H9 (cell line): ENCODE data around the gene VANGL2. TPM values are rescaled to one million over a fixed set of nuclear protein-coding genes. Genes with fewer than 3 reads are reported as not detected.

ENCODE experiments used
- DNase-seq: peaks from one replicate; pipeline ENCODE4 v3.0.0-alpha.2; 2017
- H2AFZ ChIP-seq: one replicate; pipeline ENCODE4 v1.6.1; 2013; ENCODE audit warnings: mild to moderate bottlenecking, low read length, control low read depth, moderate library complexity
- H2AK5ac ChIP-seq: 2 replicates; pipeline ENCODE4 v1.6.1; 2013; ENCODE audit warnings: low read length, control low read depth, mixed read lengths; ENCODE audit not compliant: insufficient read length
- H2BK120ac ChIP-seq: one replicate; pipeline ENCODE4 v1.6.1; 2013; ENCODE audit warnings: low read depth, mild to moderate bottlenecking, low read length, control low read depth, inconsistent platforms; ENCODE audit not compliant: poor library complexity, severe bottlenecking
- H2BK12ac ChIP-seq: 2 replicates; pipeline ENCODE4 v1.6.1; 2013; ENCODE audit warnings: low read length, control low read depth, mixed read lengths, low read depth; ENCODE audit not compliant: insufficient read length
- H2BK15ac ChIP-seq: 2 replicates; pipeline ENCODE4 v1.6.1; 2013; ENCODE audit warnings: low read depth, low read length, control low read depth
- H2BK20ac ChIP-seq: one replicate; pipeline ENCODE4 v1.6.1; 2013; ENCODE audit warnings: low read depth, mild to moderate bottlenecking, low read length, control low read depth, inconsistent platforms; ENCODE audit not compliant: poor library complexity, severe bottlenecking
- H2BK5ac ChIP-seq: 2 replicates; pipeline ENCODE4 v1.6.1; 2013; ENCODE audit warnings: low read length, control low read depth, mixed read lengths; ENCODE audit not compliant: insufficient read length
- H3K14ac ChIP-seq: 2 replicates; pipeline ENCODE4 v1.6.1; 2013; ENCODE audit warnings: low read length, control low read depth; ENCODE audit not compliant: insufficient read depth
- H3K18ac ChIP-seq: 2 replicates; pipeline ENCODE4 v1.6.1; 2013; ENCODE audit warnings: low read depth, mild to moderate bottlenecking, mixed read lengths, low read length, control low read depth; ENCODE audit not compliant: insufficient read length
- H3K23ac ChIP-seq: 2 replicates; pipeline ENCODE4 v1.6.1; 2013; ENCODE audit warnings: low read length, control low read depth, mixed read lengths, low read depth; ENCODE audit not compliant: insufficient read length
- H3K23me2 ChIP-seq: 2 replicates; pipeline ENCODE4 v1.6.1; 2013; ENCODE audit warnings: low read depth, mild to moderate bottlenecking, mixed read lengths, low read length, control low read depth; ENCODE audit not compliant: insufficient read length, poor library complexity, severe bottlenecking
- H3K27ac ChIP-seq: 2 replicates; pipeline ENCODE4 v1.5.1; 2013; ENCODE audit warnings: low read length, control low read depth, mixed read lengths, low read depth; ENCODE audit not compliant: insufficient read length
- H3K27me3 ChIP-seq: 2 replicates; pipeline ENCODE4 v1.6.1; 2013; ENCODE audit warnings: low read length, control low read depth, inconsistent platforms; ENCODE audit not compliant: insufficient read depth
- H3K4ac ChIP-seq: 2 replicates; pipeline ENCODE4 v1.6.1; 2013; ENCODE audit warnings: low read depth, mild to moderate bottlenecking, control low read depth, inconsistent platforms, low read length, moderate library complexity
- H3K4me1 ChIP-seq: 2 replicates; pipeline ENCODE4 v1.6.1; 2013; ENCODE audit warnings: low read length, control low read depth, inconsistent platforms; ENCODE audit not compliant: insufficient read depth
- H3K4me2 ChIP-seq: 2 replicates; pipeline ENCODE4 v1.6.1; 2013; ENCODE audit warnings: low read length, control low read depth, mixed read lengths; ENCODE audit not compliant: insufficient read length, insufficient read depth
- H3K56ac ChIP-seq: 2 replicates; pipeline ENCODE4 v1.6.1; 2013; ENCODE audit warnings: low read depth, mild to moderate bottlenecking, mixed read lengths, low read length, control low read depth; ENCODE audit not compliant: insufficient read length
- H3K79me1 ChIP-seq: 2 replicates; pipeline ENCODE4 v1.6.1; 2013; ENCODE audit warnings: low read depth, mild to moderate bottlenecking, moderate library complexity, low read length, control low read depth, inconsistent platforms; ENCODE audit not compliant: insufficient read depth, poor library complexity, severe bottlenecking
- H3K79me2 ChIP-seq: 2 replicates; pipeline ENCODE4 v1.6.1; 2013; ENCODE audit warnings: low read length, control low read depth, inconsistent platforms; ENCODE audit not compliant: insufficient read depth
- H3K9ac ChIP-seq: 2 replicates; pipeline ENCODE4 v1.6.1; 2013; ENCODE audit warnings: low read length, control low read depth, mixed read lengths; ENCODE audit not compliant: insufficient read length; ENCODE audit errors: extremely low read depth
- H3K9me3 ChIP-seq: one replicate; pipeline ENCODE4 v1.6.1; 2013; ENCODE audit warnings: low read depth, low read length, inconsistent platforms; ENCODE audit not compliant: control insufficient read depth
- H3T11ph ChIP-seq: one replicate; pipeline ENCODE4 v1.6.1; 2013; ENCODE audit warnings: mild to moderate bottlenecking, low read length, control low read depth, inconsistent platforms
- H4K20me1 ChIP-seq: one replicate; pipeline ENCODE4 v1.6.1; 2013; ENCODE audit not compliant: control insufficient read depth, insufficient read length, insufficient read depth
- H4K5ac ChIP-seq: 2 replicates; pipeline ENCODE4 v1.6.1; 2013; ENCODE audit warnings: low read depth, mild to moderate bottlenecking, mixed read lengths, low read length, control low read depth; ENCODE audit not compliant: insufficient read length
- H4K8ac ChIP-seq: replicated peaks from 2 replicates; pipeline ENCODE4 v1.6.1; 2013; ENCODE audit warnings: low read length, control low read depth, mixed read lengths, low read depth; ENCODE audit not compliant: insufficient read length
- H4K91ac ChIP-seq: 2 replicates; pipeline ENCODE4 v1.6.1; 2013; ENCODE audit warnings: low read depth, mild to moderate bottlenecking, moderate library complexity, mixed read lengths, low read length, control low read depth; ENCODE audit not compliant: insufficient read length
- H3K27ac Mint-ChIP-seq, 3 experiments: 2 replicates in 2 of 3; 3 replicates in 1 of 3; pipeline ENCODE4 v1.8.0; 2020 to 2021; ENCODE audit warnings: mixed read lengths in 3 of 3, mild to moderate bottlenecking in 1 of 3, moderate library complexity in 1 of 3
- H3K27me3 Mint-ChIP-seq: 2 replicates; pipeline ENCODE4 v1.8.0; 2021; ENCODE audit warnings: low read depth, mild to moderate bottlenecking, moderate library complexity, mixed read lengths
- H3K36me3 Mint-ChIP-seq, 3 experiments: 2 replicates in 2 of 3; 3 replicates in 1 of 3; pipeline ENCODE4 v1.8.0; 2020 to 2021; ENCODE audit warnings: low read depth in 3 of 3, mixed read lengths in 3 of 3; ENCODE audit not compliant: insufficient read depth in 1 of 3
- H3K4me1 Mint-ChIP-seq, 2 experiments: 2 replicates each; pipeline ENCODE4 v1.8.0; 2020; ENCODE audit warnings: mixed read lengths in 2 of 2
- H3K4me3 Mint-ChIP-seq, 2 experiments: 2 replicates in 1 of 2; 3 replicates in 1 of 2; pipeline ENCODE4 v1.8.0; 2020 to 2021; ENCODE audit warnings: mild to moderate bottlenecking in 2 of 2, mixed read lengths in 2 of 2, moderate library complexity in 1 of 2
- H3K9me3 Mint-ChIP-seq, 2 experiments: 2 replicates in 1 of 2; 3 replicates in 1 of 2; pipeline ENCODE4 v1.8.0; 2020; ENCODE audit warnings: mild to moderate bottlenecking in 2 of 2, mixed read lengths in 2 of 2, moderate library complexity in 1 of 2
- WGBS: extraction: QIAGEN DNeasy Blood & Tissue Kit; methylation state at CpG from one replicate; pipeline ENCODE4 v1.1.7; 2013; ENCODE audit warnings: missing lambda C conversion rate, low lambda C conversion rate, mixed read lengths; ENCODE audit not compliant: insufficient read length; ENCODE audit errors: extremely low coverage; 5-methylcytosine and 5-hydroxymethylcytosine counted together
- total RNA-seq: library from RNA; stranded (reverse); gene quantifications from 2 replicates; pipeline ENCODE4 v1.2.1, GENCODE V29; 2021
- TF ChIP-seq, protein P1 (sequence below): fragments of 200-600 bp; sonication (generic); conservative IDR thresholded peaks from 3 replicates; pipeline ENCODE4 v1.8.0; 2021; ENCODE audit warnings: antibody characterized with exemption, mild to moderate bottlenecking

Gene VANGL2
- total RNA-seq, 1 experiment from 2014 or later = 58.5 TPM

- Histone ChIP-seq H3K9me3 (no peaks in the 10 kb centered on the region), H3K18ac (no peak overlapping the region), H3K9ac (no peak overlapping the region), H2AFZ (no peak overlapping the region), H2BK120ac (no peak overlapping the region), H3K79me1 (no peaks in the 10 kb centered on the region), H3K4me2 (no peak overlapping the region), H3K27ac (no peak overlapping the region), H4K5ac (no peak overlapping the region), H3K27me3 (no peaks in the 10 kb centered on the region), H2BK15ac (no peak overlapping the region), H3K4me1 (no peaks in the 10 kb centered on the region; the same call in 1 of the 2 replicates), H4K8ac (no peak overlapping the region), H2AK5ac (no peak overlapping the region), H3K79me2 (no peaks in the 10 kb centered on the region), H2BK20ac (no peak overlapping the region), H2BK12ac (no peak overlapping the region), H3K4ac (no peak overlapping the region), H3K14ac (no peak overlapping the region), H4K20me1 (no peaks in the 10 kb centered on the region), H3K56ac (no peak overlapping the region), H4K91ac (no peak overlapping the region), H3K23ac (no peak overlapping the region), H3T11ph (no peak overlapping the region), H2BK5ac (no peak overlapping the region), H3K23me2 (no peaks in the 10 kb centered on the region)
- H3K4me3 Mint-ChIP-seq = no peak overlapping the region
- H3K9me3 Mint-ChIP-seq = no peaks in the 10 kb centered on the region
- TF ChIP-seq, protein P1, sequence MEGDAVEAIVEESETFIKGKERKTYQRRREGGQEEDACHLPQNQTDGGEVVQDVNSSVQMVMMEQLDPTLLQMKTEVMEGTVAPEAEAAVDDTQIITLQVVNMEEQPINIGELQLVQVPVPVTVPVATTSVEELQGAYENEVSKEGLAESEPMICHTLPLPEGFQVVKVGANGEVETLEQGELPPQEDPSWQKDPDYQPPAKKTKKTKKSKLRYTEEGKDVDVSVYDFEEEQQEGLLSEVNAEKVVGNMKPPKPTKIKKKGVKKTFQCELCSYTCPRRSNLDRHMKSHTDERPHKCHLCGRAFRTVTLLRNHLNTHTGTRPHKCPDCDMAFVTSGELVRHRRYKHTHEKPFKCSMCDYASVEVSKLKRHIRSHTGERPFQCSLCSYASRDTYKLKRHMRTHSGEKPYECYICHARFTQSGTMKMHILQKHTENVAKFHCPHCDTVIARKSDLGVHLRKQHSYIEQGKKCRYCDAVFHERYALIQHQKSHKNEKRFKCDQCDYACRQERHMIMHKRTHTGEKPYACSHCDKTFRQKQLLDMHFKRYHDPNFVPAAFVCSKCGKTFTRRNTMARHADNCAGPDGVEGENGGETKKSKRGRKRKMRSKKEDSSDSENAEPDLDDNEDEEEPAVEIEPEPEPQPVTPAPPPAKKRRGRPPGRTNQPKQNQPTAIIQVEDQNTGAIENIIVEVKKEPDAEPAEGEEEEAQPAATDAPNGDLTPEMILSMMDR = no peak
- H3K36me3 Mint-ChIP-seq = peaks cover 13 to 46% (median 40%) of the 10 kb centered on the region in 3 experiments; a peak in 6 of 7 replicates
- no peaks in the 10 kb centered on the region for H3K27me3 Mint-ChIP-seq
- WGBS = no CpG with 5 or more reads among the region's 2 CpGs
- H3K27ac Mint-ChIP-seq = peak overlapping the region; percentile 14 to 95 (median 78); a peak in 4 of 7 replicates
- DNase-seq = no peak
- H3K4me1 Mint-ChIP-seq = peaks cover 32 to 43% of the 10 kb centered on the region in 2 experiments
These were observed 39.2 kb upstream of the VANGL2 start for GRCh38 chr1:160361199-160361598.
